H9 (cell line): ENCODE results near the gene NKIRAS1. TPM values are rescaled to one million over a fixed set of nuclear protein-coding genes. Genes with fewer than 3 reads are reported as not detected.

Source experiments
- DNase-seq: peaks from one replicate; pipeline ENCODE4 v3.0.0-alpha.2; 2017
- H2AFZ ChIP-seq: one replicate; pipeline ENCODE4 v1.6.1; 2013; ENCODE audit warnings: mild to moderate bottlenecking, low read length, control low read depth, moderate library complexity
- H2AK5ac ChIP-seq: 2 replicates; pipeline ENCODE4 v1.6.1; 2013; ENCODE audit warnings: low read length, control low read depth, mixed read lengths; ENCODE audit not compliant: insufficient read length
- H2BK120ac ChIP-seq: one replicate; pipeline ENCODE4 v1.6.1; 2013; ENCODE audit warnings: low read depth, mild to moderate bottlenecking, low read length, control low read depth, inconsistent platforms; ENCODE audit not compliant: poor library complexity, severe bottlenecking
- H2BK12ac ChIP-seq: 2 replicates; pipeline ENCODE4 v1.6.1; 2013; ENCODE audit warnings: low read length, control low read depth, mixed read lengths, low read depth; ENCODE audit not compliant: insufficient read length
- H2BK15ac ChIP-seq: 2 replicates; pipeline ENCODE4 v1.6.1; 2013; ENCODE audit warnings: low read depth, low read length, control low read depth
- H2BK20ac ChIP-seq: one replicate; pipeline ENCODE4 v1.6.1; 2013; ENCODE audit warnings: low read depth, mild to moderate bottlenecking, low read length, control low read depth, inconsistent platforms; ENCODE audit not compliant: poor library complexity, severe bottlenecking
- H2BK5ac ChIP-seq: 2 replicates; pipeline ENCODE4 v1.6.1; 2013; ENCODE audit warnings: low read length, control low read depth, mixed read lengths; ENCODE audit not compliant: insufficient read length
- H3K14ac ChIP-seq: 2 replicates; pipeline ENCODE4 v1.6.1; 2013; ENCODE audit warnings: low read length, control low read depth; ENCODE audit not compliant: insufficient read depth
- H3K18ac ChIP-seq: 2 replicates; pipeline ENCODE4 v1.6.1; 2013; ENCODE audit warnings: low read depth, mild to moderate bottlenecking, mixed read lengths, low read length, control low read depth; ENCODE audit not compliant: insufficient read length
- H3K23ac ChIP-seq: 2 replicates; pipeline ENCODE4 v1.6.1; 2013; ENCODE audit warnings: low read length, control low read depth, mixed read lengths, low read depth; ENCODE audit not compliant: insufficient read length
- H3K23me2 ChIP-seq: 2 replicates; pipeline ENCODE4 v1.6.1; 2013; ENCODE audit warnings: low read depth, mild to moderate bottlenecking, mixed read lengths, low read length, control low read depth; ENCODE audit not compliant: insufficient read length, poor library complexity, severe bottlenecking
- H3K27ac ChIP-seq: 2 replicates; pipeline ENCODE4 v1.5.1; 2013; ENCODE audit warnings: low read length, control low read depth, mixed read lengths, low read depth; ENCODE audit not compliant: insufficient read length
- H3K27me3 ChIP-seq: 2 replicates; pipeline ENCODE4 v1.6.1; 2013; ENCODE audit warnings: low read length, control low read depth, inconsistent platforms; ENCODE audit not compliant: insufficient read depth
- H3K4ac ChIP-seq: 2 replicates; pipeline ENCODE4 v1.6.1; 2013; ENCODE audit warnings: low read depth, mild to moderate bottlenecking, control low read depth, inconsistent platforms, low read length, moderate library complexity
- H3K4me1 ChIP-seq: 2 replicates; pipeline ENCODE4 v1.6.1; 2013; ENCODE audit warnings: low read length, control low read depth, inconsistent platforms; ENCODE audit not compliant: insufficient read depth
- H3K4me2 ChIP-seq: 2 replicates; pipeline ENCODE4 v1.6.1; 2013; ENCODE audit warnings: low read length, control low read depth, mixed read lengths; ENCODE audit not compliant: insufficient read length, insufficient read depth
- H3K56ac ChIP-seq: 2 replicates; pipeline ENCODE4 v1.6.1; 2013; ENCODE audit warnings: low read depth, mild to moderate bottlenecking, mixed read lengths, low read length, control low read depth; ENCODE audit not compliant: insufficient read length
- H3K79me1 ChIP-seq: 2 replicates; pipeline ENCODE4 v1.6.1; 2013; ENCODE audit warnings: low read depth, mild to moderate bottlenecking, moderate library complexity, low read length, control low read depth, inconsistent platforms; ENCODE audit not compliant: insufficient read depth, poor library complexity, severe bottlenecking
- H3K79me2 ChIP-seq: 2 replicates; pipeline ENCODE4 v1.6.1; 2013; ENCODE audit warnings: low read length, control low read depth, inconsistent platforms; ENCODE audit not compliant: insufficient read depth
- H3K9ac ChIP-seq: 2 replicates; pipeline ENCODE4 v1.6.1; 2013; ENCODE audit warnings: low read length, control low read depth, mixed read lengths; ENCODE audit not compliant: insufficient read length; ENCODE audit errors: extremely low read depth
- H3K9me3 ChIP-seq: one replicate; pipeline ENCODE4 v1.6.1; 2013; ENCODE audit warnings: low read depth, low read length, inconsistent platforms; ENCODE audit not compliant: control insufficient read depth
- H3T11ph ChIP-seq: one replicate; pipeline ENCODE4 v1.6.1; 2013; ENCODE audit warnings: mild to moderate bottlenecking, low read length, control low read depth, inconsistent platforms
- H4K20me1 ChIP-seq: one replicate; pipeline ENCODE4 v1.6.1; 2013; ENCODE audit not compliant: control insufficient read depth, insufficient read length, insufficient read depth
- H4K5ac ChIP-seq: 2 replicates; pipeline ENCODE4 v1.6.1; 2013; ENCODE audit warnings: low read depth, mild to moderate bottlenecking, mixed read lengths, low read length, control low read depth; ENCODE audit not compliant: insufficient read length
- H4K8ac ChIP-seq: replicated peaks from 2 replicates; pipeline ENCODE4 v1.6.1; 2013; ENCODE audit warnings: low read length, control low read depth, mixed read lengths, low read depth; ENCODE audit not compliant: insufficient read length
- H4K91ac ChIP-seq: 2 replicates; pipeline ENCODE4 v1.6.1; 2013; ENCODE audit warnings: low read depth, mild to moderate bottlenecking, moderate library complexity, mixed read lengths, low read length, control low read depth; ENCODE audit not compliant: insufficient read length
- H3K27ac Mint-ChIP-seq, 3 experiments: 2 replicates in 2 of 3; 3 replicates in 1 of 3; pipeline ENCODE4 v1.8.0; 2020 to 2021; ENCODE audit warnings: mixed read lengths in 3 of 3, mild to moderate bottlenecking in 1 of 3, moderate library complexity in 1 of 3
- H3K27me3 Mint-ChIP-seq: 2 replicates; pipeline ENCODE4 v1.8.0; 2021; ENCODE audit warnings: low read depth, mild to moderate bottlenecking, moderate library complexity, mixed read lengths
- H3K36me3 Mint-ChIP-seq, 3 experiments: 2 replicates in 2 of 3; 3 replicates in 1 of 3; pipeline ENCODE4 v1.8.0; 2020 to 2021; ENCODE audit warnings: low read depth in 3 of 3, mixed read lengths in 3 of 3; ENCODE audit not compliant: insufficient read depth in 1 of 3
- H3K4me1 Mint-ChIP-seq, 2 experiments: 2 replicates each; pipeline ENCODE4 v1.8.0; 2020; ENCODE audit warnings: mixed read lengths in 2 of 2
- H3K4me3 Mint-ChIP-seq, 2 experiments: 2 replicates in 1 of 2; 3 replicates in 1 of 2; pipeline ENCODE4 v1.8.0; 2020 to 2021; ENCODE audit warnings: mild to moderate bottlenecking in 2 of 2, mixed read lengths in 2 of 2, moderate library complexity in 1 of 2
- H3K9me3 Mint-ChIP-seq, 2 experiments: 2 replicates in 1 of 2; 3 replicates in 1 of 2; pipeline ENCODE4 v1.8.0; 2020; ENCODE audit warnings: mild to moderate bottlenecking in 2 of 2, mixed read lengths in 2 of 2, moderate library complexity in 1 of 2
- CTCF ChIP-seq: fragments of 200-600 bp; sonication (generic); conservative IDR thresholded peaks from 3 replicates; pipeline ENCODE4 v1.8.0; 2021; ENCODE audit warnings: antibody characterized with exemption, mild to moderate bottlenecking
- WGBS: extraction: QIAGEN DNeasy Blood & Tissue Kit; methylation state at CpG from one replicate; pipeline ENCODE4 v1.1.7; 2013; ENCODE audit warnings: missing lambda C conversion rate, low lambda C conversion rate, mixed read lengths; ENCODE audit not compliant: insufficient read length; ENCODE audit errors: extremely low coverage; 5-methylcytosine and 5-hydroxymethylcytosine counted together
- total RNA-seq: library from RNA; stranded (reverse); gene quantifications from 2 replicates; pipeline ENCODE4 v1.2.1, GENCODE V29; 2021

Gene NKIRAS1
- total RNA-seq, 1 experiment from 2014 or later: 6.1 TPM

- Histone ChIP-seq H3K4me1 (no peaks in the 10 kb centered on the region), H2AK5ac (no peak overlapping the region), H3K18ac (no peak overlapping the region), H3T11ph (no peak overlapping the region), H2BK5ac (no peak overlapping the region), H3K23me2 (no peaks in the 10 kb centered on the region), H2AFZ (no peak overlapping the region), H3K14ac (no peak overlapping the region), H4K20me1 (no peaks in the 10 kb centered on the region), H2BK12ac (no peak overlapping the region), H3K4ac (no peak overlapping the region), H4K5ac (no peak overlapping the region), H3K27ac (no peak overlapping the region), H2BK20ac (no peak overlapping the region), H4K8ac (no peak overlapping the region), H3K27me3 (no peaks in the 10 kb centered on the region), H2BK15ac (no peak overlapping the region), H2BK120ac (no peak overlapping the region), H3K56ac (no peak overlapping the region), H3K23ac (no peak overlapping the region), H3K9me3 (no peaks in the 10 kb centered on the region), H3K4me2 (no peak overlapping the region), H3K79me2 (no peaks in the 10 kb centered on the region), H3K79me1 (no peaks in the 10 kb centered on the region), H4K91ac (no peak overlapping the region), H3K9ac (no peak overlapping the region)
- DNase-seq: no peak
- no peak for TF ChIP-seq CTCF
- H3K36me3 Mint-ChIP-seq: no peaks in the 10 kb centered on the region
- no CpG with 5 or more reads among the region's 1 CpG for WGBS
- H3K9me3 Mint-ChIP-seq: no peaks in the 10 kb centered on the region
- H3K27ac Mint-ChIP-seq: no peak overlapping the region
- peaks cover 8% of the 10 kb centered on the region for H3K27me3 Mint-ChIP-seq
- H3K4me1 Mint-ChIP-seq: peaks cover 3 to 4% of the 10 kb centered on the region in 2 experiments; a peak in 1 of 4 replicates
- H3K4me3 Mint-ChIP-seq: no peak overlapping the region
These were observed 20.5 kb upstream of the NKIRAS1 start for GRCh38 chr3:23937296-23937695.
